HepG2 (cell line): ENCODE data around the gene CHD2. TPM values are rescaled to one million over a fixed set of nuclear protein-coding genes. Genes with fewer than 3 reads are reported as not detected.

Source experiments
- GABPB1 ChIP-seq: IDR thresholded peaks from 2 replicates; pipeline ENCODE4 v1.6.1; 2016; ENCODE audit warnings: mild to moderate bottlenecking, missing genetic modification reagents, moderate library complexity, missing compliant biosample characterization
- JUNB ChIP-seq: sonication (generic); formaldehyde crosslinking; IDR thresholded peaks from 2 replicates; pipeline ENCODE4 v1.8.0; 2022; ENCODE audit warnings: missing genetic modification reagents, mild to moderate bottlenecking, borderline replicate concordance
- NFE2L2 ChIP-seq: fragments of 150-350 bp; IDR thresholded peaks from 2 replicates; pipeline ENCODE4 v1.6.1; 2014; ENCODE audit warnings: low read length
- PCBP1 ChIP-seq: fragments of 200-400 bp; formaldehyde crosslinking; IDR thresholded peaks from 2 replicates; pipeline ENCODE4 v1.6.1; 2017; ENCODE audit warnings: mild to moderate bottlenecking, low read depth, low read length, borderline replicate concordance
- RELA ChIP-seq: sonication (generic); formaldehyde crosslinking; IDR thresholded peaks from 2 replicates; pipeline ENCODE4 v1.4.0; 2020; ENCODE audit warnings: missing genetic modification reagents
- RXRA ChIP-seq: sonication (generic); formaldehyde crosslinking; IDR thresholded peaks from 2 replicates; pipeline ENCODE4 v1.5.1; 2020; ENCODE audit warnings: missing genetic modification reagents
- SP5 ChIP-seq: IDR thresholded peaks from 2 replicates; pipeline ENCODE4 v1.6.1; 2016; ENCODE audit warnings: low read depth, borderline replicate concordance
- TAF1 ChIP-seq: sonication (generic); formaldehyde crosslinking; IDR thresholded peaks from 2 replicates; pipeline ENCODE4 v1.4.0; 2020; ENCODE audit warnings: missing genetic modification reagents
- TBX2 ChIP-seq: sonication (generic); formaldehyde crosslinking; IDR thresholded peaks from 2 replicates; pipeline ENCODE4 v1.5.0; 2020; ENCODE audit warnings: missing genetic modification reagents, mild to moderate bottlenecking, borderline replicate concordance
- TEAD2 ChIP-seq: sonication (generic); formaldehyde crosslinking; IDR thresholded peaks from 2 replicates; pipeline ENCODE4 v1.9.0; 2021; ENCODE audit warnings: missing genetic modification reagents
- TEAD3 ChIP-seq: optimal IDR thresholded peaks from 2 replicates; pipeline ENCODE3; 2016; ENCODE audit warnings: borderline replicate concordance
- THAP11 ChIP-seq: IDR thresholded peaks from 2 replicates; pipeline ENCODE4 v1.6.1; 2016; ENCODE audit warnings: missing biosample characterization, missing genetic modification reagents
- TRIM24 ChIP-seq: sonication (generic); formaldehyde crosslinking; IDR thresholded peaks from 2 replicates; pipeline ENCODE4 v1.8.0; 2022; ENCODE audit warnings: mild to moderate bottlenecking, missing genetic modification reagents
- ZNF235 ChIP-seq: sonication (generic); formaldehyde crosslinking; IDR thresholded peaks from 2 replicates; pipeline ENCODE4 v1.8.1; 2023; ENCODE audit warnings: mild to moderate bottlenecking, missing genetic modification reagents, borderline replicate concordance
- ZNF260 ChIP-seq: sonication (generic); formaldehyde crosslinking; IDR thresholded peaks from 2 replicates; pipeline ENCODE4 v1.4.0; 2020; ENCODE audit warnings: missing genetic modification reagents, low read depth, mild to moderate bottlenecking, borderline replicate concordance
- ZNF264 ChIP-seq: sonication (generic); formaldehyde crosslinking; IDR thresholded peaks from 2 replicates; pipeline ENCODE4 v1.4.0; 2020; ENCODE audit warnings: missing genetic modification reagents
- ZNF367 ChIP-seq: sonication (generic); formaldehyde crosslinking; IDR thresholded peaks from 2 replicates; pipeline ENCODE4 v1.4.0; 2020; ENCODE audit warnings: missing genetic modification reagents, borderline replicate concordance
- ZNF644 ChIP-seq: IDR thresholded peaks from 2 replicates; pipeline ENCODE4 v1.6.1; 2016; ENCODE audit warnings: low read depth
- ZNF672 ChIP-seq: sonication (generic); formaldehyde crosslinking; IDR thresholded peaks from 2 replicates; pipeline ENCODE4 v1.8.1; 2022; ENCODE audit warnings: missing genetic modification reagents
- polyA plus RNA-seq, 8 experiments: library from polyadenylated mRNA; depleted of rRNA in 3 of 8; stranded (reverse) in 7 of 8; unstranded in 1 of 8; fragments of >200 nt; fragmentation: Illumina TruSeq in 4 of 8; extraction: Trizol in 4 of 8; gene quantifications; 2 replicates each; pipeline versions ENCODE4 v1.2.1 to v1.2.3, GENCODE V29; 2011 to 2016; ENCODE audit warnings: low read depth in 4 of 8, missing spikeins in 1 of 8, mixed read lengths in 1 of 8; ENCODE audit not compliant: insufficient read depth in 1 of 8
- total RNA-seq, 5 experiments: library from RNA; depleted of rRNA; stranded (reverse); fragments of >200 nt; fragmentation: Illumina TruSeq; extraction: Trizol; gene quantifications; 2 replicates each; pipeline ENCODE4 v1.2.3, GENCODE V29; 2016; ENCODE audit warnings: low read depth in 1 of 5
- TF ChIP-seq, protein P1 (sequence below): sonication (generic); formaldehyde crosslinking; IDR thresholded peaks from 2 replicates; pipeline ENCODE4 v1.8.1; 2023; ENCODE audit warnings: mild to moderate bottlenecking, missing genetic modification reagents
- TF ChIP-seq, protein P2 (sequence below), 2 experiments: sonication (generic) in 1 of 2; formaldehyde crosslinking in 1 of 2; IDR thresholded peaks; 2 replicates each; pipeline versions ENCODE4 v1.4.0 to v1.6.1; 2018 to 2020; ENCODE audit warnings: missing genetic modification reagents in 2 of 2, borderline replicate concordance in 1 of 2, low read depth in 1 of 2, mild to moderate bottlenecking in 1 of 2, missing biosample characterization in 1 of 2
- TF ChIP-seq, protein P3 (sequence below): conservative IDR thresholded peaks from 2 replicates; pipeline ENCODE4 v1.6.1; 2018; ENCODE audit warnings: missing genetic modification reagents

CHD2 gene
- total and polyA plus RNA-seq, 2 of the 13 experiments (the other 11 are each of a cell fraction or from before 2014, with no cell fraction given) = 54.0 to 54.1 TPM

GRCh38 chr15:92899948-92900730 is at the start of gene CHD2 (continued):
- no peak for TF ChIP-seq TEAD2 (CRISPR knock-in tag)
- TF ChIP-seq, protein P1, sequence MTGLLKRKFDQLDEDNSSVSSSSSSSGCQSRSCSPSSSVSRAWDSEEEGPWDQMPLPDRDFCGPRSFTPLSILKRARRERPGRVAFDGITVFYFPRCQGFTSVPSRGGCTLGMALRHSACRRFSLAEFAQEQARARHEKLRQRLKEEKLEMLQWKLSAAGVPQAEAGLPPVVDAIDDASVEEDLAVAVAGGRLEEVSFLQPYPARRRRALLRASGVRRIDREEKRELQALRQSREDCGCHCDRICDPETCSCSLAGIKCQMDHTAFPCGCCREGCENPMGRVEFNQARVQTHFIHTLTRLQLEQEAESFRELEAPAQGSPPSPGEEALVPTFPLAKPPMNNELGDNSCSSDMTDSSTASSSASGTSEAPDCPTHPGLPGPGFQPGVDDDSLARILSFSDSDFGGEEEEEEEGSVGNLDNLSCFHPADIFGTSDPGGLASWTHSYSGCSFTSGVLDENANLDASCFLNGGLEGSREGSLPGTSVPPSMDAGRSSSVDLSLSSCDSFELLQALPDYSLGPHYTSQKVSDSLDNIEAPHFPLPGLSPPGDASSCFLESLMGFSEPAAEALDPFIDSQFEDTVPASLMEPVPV (CRISPR knock-in tag) = no peak
- no peak; the same call in 1 of the 2 replicates for TF ChIP-seq RXRA (CRISPR knock-in tag)
- TF ChIP-seq GABPB1 (CRISPR knock-in tag) = 0 out of 2 replicates have a peak, but pooled peaks have one; percentile 37
- no peak for TF ChIP-seq ZNF260 (CRISPR knock-in tag)
- TF ChIP-seq TBX2 = 0 out of 2 replicates have a peak, but pooled peaks have one; percentile 39
- no peak for TF ChIP-seq ZNF235
- no peak for TF ChIP-seq ZNF367 (CRISPR knock-in tag)
- TF ChIP-seq JUNB (CRISPR knock-in tag) = no peak
- TF ChIP-seq RELA (CRISPR knock-in tag) = no peak
- no peak for TF ChIP-seq NFE2L2
- TF ChIP-seq TEAD3 (CRISPR knock-in tag) = peak; percentile 38
- peak; percentile 91 for TF ChIP-seq TAF1 (CRISPR knock-in tag)
- TF ChIP-seq ZNF264 = no peak
- TF ChIP-seq, protein P2, sequence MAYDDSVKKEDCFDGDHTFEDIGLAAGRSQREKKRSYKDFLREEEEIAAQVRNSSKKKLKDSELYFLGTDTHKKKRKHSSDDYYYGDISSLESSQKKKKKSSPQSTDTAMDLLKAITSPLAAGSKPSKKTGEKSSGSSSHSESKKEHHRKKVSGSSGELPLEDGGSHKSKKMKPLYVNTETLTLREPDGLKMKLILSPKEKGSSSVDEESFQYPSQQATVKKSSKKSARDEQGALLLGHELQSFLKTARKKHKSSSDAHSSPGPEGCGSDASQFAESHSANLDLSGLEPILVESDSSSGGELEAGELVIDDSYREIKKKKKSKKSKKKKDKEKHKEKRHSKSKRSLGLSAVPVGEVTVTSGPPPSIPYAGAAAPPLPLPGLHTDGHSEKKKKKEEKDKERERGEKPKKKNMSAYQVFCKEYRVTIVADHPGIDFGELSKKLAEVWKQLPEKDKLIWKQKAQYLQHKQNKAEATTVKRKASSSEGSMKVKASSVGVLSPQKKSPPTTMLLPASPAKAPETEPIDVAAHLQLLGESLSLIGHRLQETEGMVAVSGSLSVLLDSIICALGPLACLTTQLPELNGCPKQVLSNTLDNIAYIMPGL (CRISPR knock-in tag; IDR thresholded peaks at IDR 0.05; ENCODE audit: borderline replicate concordance in 1 of 2, low read depth in 1 of 2) = peak; percentile 41 to 60; a peak in 2 of 4 replicates
- TF ChIP-seq ZNF644 = no peak
- TF ChIP-seq, protein P3, sequence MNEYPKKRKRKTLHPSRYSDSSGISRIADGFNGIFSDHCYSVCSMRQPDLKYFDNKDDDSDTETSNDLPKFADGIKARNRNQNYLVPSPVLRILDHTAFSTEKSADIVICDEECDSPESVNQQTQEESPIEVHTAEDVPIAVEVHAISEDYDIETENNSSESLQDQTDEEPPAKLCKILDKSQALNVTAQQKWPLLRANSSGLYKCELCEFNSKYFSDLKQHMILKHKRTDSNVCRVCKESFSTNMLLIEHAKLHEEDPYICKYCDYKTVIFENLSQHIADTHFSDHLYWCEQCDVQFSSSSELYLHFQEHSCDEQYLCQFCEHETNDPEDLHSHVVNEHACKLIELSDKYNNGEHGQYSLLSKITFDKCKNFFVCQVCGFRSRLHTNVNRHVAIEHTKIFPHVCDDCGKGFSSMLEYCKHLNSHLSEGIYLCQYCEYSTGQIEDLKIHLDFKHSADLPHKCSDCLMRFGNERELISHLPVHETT = no peak
- TF ChIP-seq PCBP1 = no peak
- 0 out of 2 replicates have a peak, but pooled peaks have one; percentile 28 for TF ChIP-seq THAP11 (CRISPR knock-in tag)
- no peak for TF ChIP-seq ZNF672 (CRISPR knock-in tag)
- peak; percentile 33; the same call in 1 of the 2 replicates for TF ChIP-seq SP5 (CRISPR knock-in tag)
- TF ChIP-seq TRIM24 (CRISPR knock-in tag) = no peak
